NCI-H1105 treated with DMSO at 0.1 percent for 48 hours (cell line): Measurements from ENCODE around the gene EPS8L1.

ENCODE experiments used
- DNase-seq: peaks from one replicate; lab custom pipeline; 2025; lab: John Stamatoyannopoulos, UW

EPS8L1 gene

DNA sequence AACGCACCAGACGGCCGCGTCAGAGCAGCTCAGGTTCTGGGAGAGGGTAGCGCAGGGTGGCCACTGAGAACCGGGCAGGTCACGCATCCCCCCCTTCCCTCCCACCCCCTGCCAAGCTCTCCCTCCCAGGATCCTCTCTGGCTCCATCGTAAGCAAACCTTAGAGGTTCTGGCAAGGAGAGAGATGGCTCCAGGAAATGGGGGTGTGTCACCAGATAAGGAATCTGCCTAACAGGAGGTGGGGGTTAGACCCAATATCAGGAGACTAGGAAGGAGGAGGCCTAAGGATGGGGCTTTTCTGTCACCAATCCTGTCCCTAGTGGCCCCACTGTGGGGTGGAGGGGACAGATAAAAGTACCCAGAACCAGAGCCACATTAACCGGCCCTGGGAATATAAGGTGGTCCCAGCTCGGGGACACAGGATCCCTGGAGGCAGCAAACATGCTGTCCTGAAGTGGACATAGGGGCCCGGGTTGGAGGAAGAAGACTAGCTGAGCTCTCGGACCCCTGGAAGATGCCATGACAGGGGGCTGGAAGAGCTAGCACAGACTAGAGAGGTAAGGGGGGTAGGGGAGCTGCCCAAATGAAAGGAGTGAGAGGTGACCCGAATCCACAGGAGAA lies 39.9 kb downstream of the EPS8L1 start:
- no peak for DNase-seq

GRCh38 chr19:55116232-55116858 lies 40.7 kb downstream of the EPS8L1 start:
- DNase-seq, result peak; percentile 25

DNA sequence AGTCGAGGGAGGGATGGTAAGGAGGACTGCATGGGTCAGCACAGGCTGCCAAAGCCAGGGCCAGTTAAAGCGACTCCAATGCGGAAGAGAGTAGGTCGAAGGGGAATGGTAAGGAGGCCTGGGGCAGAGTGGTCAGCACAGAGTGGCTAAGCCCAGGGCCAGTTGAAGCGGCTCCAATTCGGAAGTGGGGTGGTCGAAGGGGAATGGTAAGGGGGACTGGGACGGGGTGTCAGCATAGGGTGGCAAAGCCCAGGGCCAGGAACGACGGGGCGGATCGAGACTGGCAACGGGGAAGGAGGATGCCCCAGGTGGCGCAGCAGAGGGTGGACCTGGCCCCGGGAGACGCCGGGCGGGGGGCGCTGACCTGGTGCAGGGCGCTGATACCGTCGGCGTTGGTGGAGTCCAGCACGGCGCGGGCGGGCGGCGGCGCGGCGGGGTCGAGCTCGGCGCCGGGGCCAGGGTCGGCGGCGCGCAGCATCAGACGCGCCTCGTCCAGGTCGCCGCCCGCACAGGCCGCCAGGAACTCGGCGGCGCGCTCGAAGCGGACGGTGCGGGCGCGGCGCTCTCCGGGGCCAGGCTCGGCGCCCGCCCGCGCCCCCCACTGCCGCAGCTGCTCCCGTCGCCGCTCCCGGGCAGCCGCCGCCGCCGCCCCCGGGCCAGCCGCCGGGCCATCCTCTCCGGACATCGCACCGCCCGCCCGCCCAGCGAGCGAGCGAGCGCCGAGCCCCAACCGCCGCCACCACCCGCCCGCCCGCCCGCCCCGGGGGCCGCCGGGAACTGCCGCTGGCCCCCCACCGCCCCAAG lies 41.4 kb downstream of the EPS8L1 start, which contains the start of gene PPP1R12C:
TSS of gene PPP1R12C (minus strand) at position 779 of the 804 bp plus-strand sequence. CDS start at position 685, 94 bp downstream.
- DNase-seq, result no peak

DNA sequence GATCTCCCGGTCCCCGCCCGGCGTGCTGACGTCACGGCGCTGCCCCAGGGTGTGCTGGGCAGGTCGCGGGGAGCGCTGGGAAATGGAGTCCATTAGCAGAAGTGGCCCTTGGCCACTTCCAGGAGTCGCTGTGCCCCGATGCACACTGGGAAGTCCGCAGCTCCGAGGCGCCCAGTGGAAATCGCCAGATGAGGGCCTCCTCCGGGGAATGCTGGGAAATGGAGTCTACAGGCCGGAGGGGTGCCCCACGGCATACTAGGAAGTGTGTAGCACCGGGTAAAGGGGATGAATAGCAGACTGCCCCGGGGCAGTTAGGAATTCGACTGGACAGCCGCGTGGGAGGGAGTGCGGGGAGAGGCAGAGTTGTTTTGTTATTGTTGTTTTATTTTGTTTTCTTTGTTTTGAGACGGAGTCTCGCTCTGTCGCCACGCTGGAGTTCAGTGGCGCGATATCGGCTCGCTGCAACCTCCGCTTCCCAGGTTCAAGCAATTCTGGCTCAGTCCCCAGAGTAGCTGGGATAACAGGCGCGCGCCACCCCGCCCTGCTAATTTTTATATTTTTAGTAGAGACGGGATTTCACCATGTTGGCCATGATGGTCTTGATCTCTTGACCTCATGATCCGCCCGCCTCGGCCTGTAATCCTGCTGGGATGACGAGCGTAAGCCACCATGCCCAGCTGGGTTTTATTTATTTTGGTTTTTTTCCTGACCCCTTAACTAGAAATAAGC lies 42.2 kb downstream of the EPS8L1 start:
- DNase-seq, result peak; percentile 99

- DNase-seq, result no peak
These were observed 42.8 kb downstream of the EPS8L1 start for GRCh38 chr19:55118401-55118991.

DNA sequence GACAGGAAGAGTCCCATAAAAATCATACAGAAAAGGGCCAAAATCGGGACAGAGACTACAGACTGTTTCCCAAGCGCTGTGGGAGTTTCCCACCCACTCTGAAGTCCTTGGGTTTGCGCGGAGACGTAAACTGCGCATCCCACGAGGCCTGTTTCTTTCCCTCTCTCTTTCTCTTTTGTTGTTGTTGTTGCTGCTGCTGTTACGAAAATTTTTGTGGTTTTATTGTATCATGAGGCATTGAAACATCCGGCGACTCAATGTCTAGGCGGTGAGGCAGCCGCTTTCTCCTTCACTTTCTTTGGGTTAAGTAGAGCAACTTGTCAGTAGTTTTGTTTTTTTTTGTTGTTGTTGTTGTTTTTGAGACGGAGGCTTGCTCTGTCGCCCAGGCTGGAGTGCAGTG lies 43.4 kb downstream of the EPS8L1 start:
- DNase-seq, result no peak

DNA sequence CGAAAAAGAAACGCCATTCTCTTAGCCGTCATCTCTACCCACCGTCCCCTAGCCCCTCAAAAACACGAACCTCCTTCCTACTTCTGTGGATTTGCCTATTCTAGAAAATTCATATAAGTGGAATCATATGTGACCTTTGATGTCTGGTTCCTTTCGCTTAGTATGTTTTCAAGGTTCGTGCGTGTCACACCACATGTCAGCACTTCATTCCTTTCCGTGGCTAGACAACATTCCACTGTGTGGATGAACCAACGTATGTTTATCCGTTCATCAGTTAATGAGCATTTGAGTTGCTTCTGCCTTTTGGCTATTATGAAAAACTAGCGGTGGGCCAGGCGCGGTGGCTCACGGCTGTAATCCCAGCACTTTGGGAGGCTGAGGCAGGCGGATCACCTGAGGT lies 55.8 kb downstream of the EPS8L1 start:
- DNase-seq, result no peak

- DNase-seq, result no peak
These were observed 56.9 kb downstream of the EPS8L1 start for GRCh38 chr19:55132453-55133129.

DNA sequence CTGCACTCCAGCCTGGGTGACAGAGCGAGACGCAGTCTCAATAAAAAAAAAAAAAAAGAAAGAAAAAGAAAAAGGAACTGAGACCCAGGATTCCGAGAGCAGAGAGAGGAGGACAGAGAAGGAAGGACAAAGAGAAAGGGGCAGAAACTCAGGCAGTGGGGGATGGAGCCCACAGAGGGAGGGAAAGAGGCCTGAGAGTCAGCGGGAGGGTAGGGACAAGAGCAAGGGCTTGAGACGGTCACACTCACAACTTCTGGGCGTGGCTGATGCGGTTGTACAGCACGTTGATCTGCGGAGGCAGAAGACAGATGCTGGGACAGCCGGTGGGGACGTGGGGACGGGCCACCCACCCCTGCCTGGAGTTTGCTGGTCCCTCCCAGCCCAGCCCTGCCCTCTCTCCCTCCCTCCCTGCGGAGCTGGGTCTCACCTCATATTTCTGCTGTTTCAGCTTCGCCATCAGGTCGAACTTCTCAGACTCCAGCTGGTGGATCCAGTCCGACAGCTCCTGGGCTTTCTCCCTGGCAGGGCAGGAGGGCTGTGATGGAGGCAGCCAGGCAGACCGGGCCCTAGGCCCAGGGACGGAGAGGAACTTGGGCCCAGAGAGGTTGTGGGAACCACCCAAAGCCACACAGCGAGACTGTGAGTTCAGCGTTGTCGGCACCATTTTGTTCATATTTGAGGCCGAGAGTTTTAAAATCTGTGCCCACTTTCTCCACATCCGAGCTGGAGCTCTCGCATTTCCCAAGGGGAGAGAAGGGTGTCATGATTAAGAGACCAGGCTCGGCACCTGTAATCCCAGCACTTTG lies 58.2 kb downstream of the EPS8L1 start:
- DNase-seq, result no peak

GRCh38 chr19:55134736-55135135 lies 59.1 kb downstream of the EPS8L1 start:
- DNase-seq, result no peak

DNA sequence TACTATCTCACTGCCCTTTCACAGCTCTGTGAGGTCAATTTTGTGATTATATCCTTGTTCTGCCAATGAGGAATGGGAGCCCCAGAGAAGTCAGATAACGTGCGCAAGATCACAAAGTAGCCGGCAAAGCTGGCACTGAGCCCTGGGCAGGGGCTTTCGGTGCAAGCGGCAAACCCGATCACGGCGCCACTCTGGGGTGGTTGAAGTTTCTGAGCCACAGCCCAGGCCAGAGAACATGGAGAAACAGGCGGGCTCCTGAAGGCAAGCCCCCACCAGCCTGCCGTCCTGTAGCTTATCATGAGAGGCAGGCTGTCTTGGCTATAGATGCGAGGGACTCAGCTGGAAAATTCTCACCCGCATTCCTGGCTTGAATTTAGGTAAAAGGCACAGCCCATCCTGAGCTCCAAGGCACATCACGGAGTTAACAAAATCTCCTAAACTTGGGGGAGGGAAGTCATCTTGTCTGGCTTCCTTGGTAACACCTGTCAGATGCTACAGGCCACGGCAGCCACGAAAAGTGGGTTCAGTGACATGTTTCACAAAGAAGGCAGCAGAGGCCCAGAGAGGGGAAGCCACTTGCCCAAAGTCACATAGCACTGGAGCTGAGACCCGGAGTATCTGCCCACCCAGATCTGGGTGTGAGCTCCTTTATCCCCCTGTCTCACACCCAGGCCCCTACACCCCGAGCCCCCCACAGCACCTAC lies 60.9 kb downstream of the EPS8L1 start:
- DNase-seq, result no peak
